GM23248 (cell line): Measurements from ENCODE around the gene FBXL12.

Experiments
- EZH2 ChIP-seq: fragments of 200-600 bp; sonication (generic); IDR thresholded peaks from 2 replicates; pipeline ENCODE4 v1.6.1; 2018; ENCODE audit warnings: antibody characterized with exemption, mild to moderate bottlenecking; ENCODE audit not compliant: insufficient read depth, poor library complexity, severe bottlenecking
- EZH2phosphoT487 ChIP-seq: fragments of 200-600 bp; sonication (generic); IDR thresholded peaks from 2 replicates; pipeline ENCODE4 v1.6.1; 2018; ENCODE audit warnings: antibody characterized with exemption, moderate library complexity, mild to moderate bottlenecking, low read depth; ENCODE audit not compliant: insufficient read depth

GRCh38 chr19:9797871-9798270 lies 21.0 kb downstream of the FBXL12 start:
- no peak for TF ChIP-seq EZH2
- no peak for TF ChIP-seq EZH2phosphoT487
